T-helper 9 cell (primary cell): ENCODE data around the gene FAAP100.
"Not testable (repeated sequence)": the region's sequence is repeated elsewhere in the genome, so short reads cannot be mapped to it uniquely, and the experiment has no call there.

ENCODE experiments used
- DNase-seq: peaks from one replicate; pipeline ENCODE4 v3.0.0-alpha.2; 2020

FAAP100 gene

GRCh38 chr17:81537343-81537855 lies 14.8 kb downstream of the FAAP100 start:
- DNase-seq = no peak

DNA sequence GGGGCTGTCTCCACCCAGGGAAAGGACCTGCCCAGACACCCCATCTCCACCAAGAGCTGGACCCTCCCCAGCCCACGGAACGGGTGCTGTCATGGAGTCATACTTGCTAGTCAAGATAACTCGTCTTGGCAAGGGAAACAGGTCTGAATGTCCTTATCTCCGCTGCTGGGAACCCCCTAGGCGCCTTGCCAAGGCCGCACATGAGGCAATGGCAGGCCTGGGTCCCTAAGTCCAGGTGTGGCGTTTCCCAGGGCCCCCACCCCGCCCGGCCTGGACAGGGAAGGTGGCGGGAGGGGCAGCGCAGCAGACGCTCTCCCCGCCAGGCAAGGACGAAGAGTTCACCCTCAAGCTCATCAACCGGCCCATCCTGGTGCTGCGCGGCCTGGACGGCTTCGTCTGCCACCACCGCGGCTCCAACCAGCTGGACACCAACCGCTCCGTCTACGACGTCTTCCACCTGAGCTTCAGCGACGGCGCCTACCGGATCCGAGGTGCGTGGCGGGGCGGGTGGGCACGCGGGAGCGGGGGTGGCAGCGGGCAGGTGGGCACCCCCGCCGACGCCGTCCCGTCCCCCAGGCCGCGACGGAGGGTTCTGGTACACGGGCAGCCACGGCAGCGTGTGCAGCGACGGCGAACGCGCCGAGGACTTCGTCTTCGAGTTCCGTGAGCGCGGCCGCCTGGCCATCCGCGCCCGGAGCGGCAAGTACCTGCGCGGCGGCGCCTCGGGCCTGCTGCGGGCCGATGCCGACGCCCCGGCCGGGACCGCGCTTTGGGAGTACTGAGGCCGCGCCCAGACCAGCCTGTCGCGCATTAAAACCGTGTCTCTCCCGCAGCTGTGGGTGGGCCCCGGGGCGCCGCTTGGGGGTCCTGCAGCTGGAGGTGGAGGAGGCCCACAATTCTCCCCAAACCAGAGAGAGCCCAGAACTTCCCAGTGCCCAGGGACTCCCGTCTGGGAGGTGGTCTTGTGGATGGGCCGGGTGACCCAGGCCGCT lies 15.6 kb downstream of the FAAP100 start:
- DNase-seq = no peak

- no peak for DNase-seq
Observed at GRCh38 chr17:81535480-81536298, 16.5 kb downstream of the FAAP100 start.

- no peak for DNase-seq
Observed at GRCh38 chr17:81535007-81535328, 17.2 kb downstream of the FAAP100 start.

GRCh38 chr17:81534157-81535006 lies 17.8 kb downstream of the FAAP100 start:
- DNase-seq = no peak

DNA sequence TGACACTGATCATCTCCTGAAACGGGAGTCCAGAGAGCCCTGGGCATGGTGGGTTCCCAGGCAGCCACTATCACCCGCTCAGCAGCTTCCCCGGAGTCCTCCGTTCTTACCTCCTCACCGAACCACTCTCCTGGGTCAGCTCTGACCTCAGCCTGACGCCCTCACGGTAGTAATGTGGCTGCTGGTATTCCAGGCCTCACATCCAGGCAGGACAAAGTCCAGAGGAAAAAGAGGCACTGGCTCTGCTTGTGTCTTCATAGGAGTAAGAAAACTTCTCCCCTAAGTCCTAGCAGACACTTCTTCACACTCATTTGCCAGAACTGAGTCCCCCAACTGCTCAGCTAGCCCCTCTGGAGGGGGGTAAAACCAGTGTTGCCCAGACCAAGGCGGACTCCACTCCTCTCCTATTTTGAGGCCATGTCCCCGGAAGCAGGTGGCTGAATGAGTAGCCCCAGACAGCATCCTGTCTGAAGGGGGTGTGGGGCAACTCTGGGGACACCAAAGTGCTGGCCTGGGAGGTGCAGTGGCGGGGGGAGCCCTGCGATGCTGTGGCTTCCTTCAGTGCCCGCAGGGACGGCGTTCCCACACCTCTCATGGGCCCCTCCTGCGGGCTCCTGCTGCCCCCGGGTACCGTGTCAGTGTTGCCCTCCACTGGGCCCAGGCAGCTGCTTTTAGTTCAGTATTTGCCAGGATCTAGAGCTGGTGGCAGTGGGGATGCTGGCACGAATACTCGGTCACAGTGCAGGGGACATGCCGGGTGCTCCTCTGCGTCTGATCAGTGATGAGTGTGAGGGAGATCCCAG lies 18.6 kb downstream of the FAAP100 start:
- no peak for DNase-seq

GRCh38 chr17:81532490-81533287 lies 19.5 kb downstream of the FAAP100 start:
- no peak for DNase-seq

- not testable (repeated sequence) for DNase-seq
Observed at GRCh38 chr17:81531998-81532404, 20.2 kb downstream of the FAAP100 start.

GRCh38 chr17:81531013-81531412 lies 21.1 kb downstream of the FAAP100 start:
- DNase-seq = not testable (repeated sequence)

GRCh38 chr17:81529437-81529803 lies 22.7 kb downstream of the FAAP100 start:
- DNase-seq = no peak

DNA sequence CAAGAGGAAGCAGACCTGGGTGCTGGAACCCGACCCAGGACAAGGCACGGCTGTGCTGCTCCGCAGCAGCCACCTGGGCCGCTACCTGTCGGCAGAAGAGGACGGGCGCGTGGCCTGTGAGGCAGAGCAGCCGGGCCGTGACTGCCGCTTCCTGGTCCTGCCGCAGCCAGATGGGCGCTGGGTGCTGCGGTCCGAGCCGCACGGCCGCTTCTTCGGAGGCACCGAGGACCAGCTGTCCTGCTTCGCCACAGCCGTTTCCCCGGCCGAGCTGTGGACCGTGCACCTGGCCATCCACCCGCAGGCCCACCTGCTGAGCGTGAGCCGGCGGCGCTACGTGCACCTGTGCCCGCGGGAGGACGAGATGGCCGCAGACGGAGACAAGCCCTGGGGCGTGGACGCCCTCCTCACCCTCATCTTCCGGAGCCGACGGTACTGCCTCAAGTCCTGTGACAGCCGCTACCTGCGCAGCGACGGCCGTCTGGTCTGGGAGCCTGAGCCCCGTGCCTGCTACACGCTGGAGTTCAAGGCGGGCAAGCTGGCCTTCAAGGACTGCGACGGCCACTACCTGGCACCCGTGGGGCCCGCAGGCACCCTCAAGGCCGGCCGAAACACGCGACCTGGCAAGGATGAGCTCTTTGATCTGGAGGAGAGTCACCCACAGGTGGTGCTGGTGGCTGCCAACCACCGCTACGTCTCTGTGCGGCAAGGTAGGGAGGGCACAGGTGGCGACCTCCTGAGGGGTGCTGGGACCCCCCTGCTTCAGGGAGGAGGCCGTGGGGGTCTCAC lies 23.3 kb downstream of the FAAP100 start:
- no peak for DNase-seq

GRCh38 chr17:81528384-81528650 lies 23.8 kb downstream of the FAAP100 start:
- no peak for DNase-seq

GRCh38 chr17:81527591-81528383 lies 24.4 kb downstream of the FAAP100 start, which contains the start of gene FSCN2:
Gene FSCN2, plus strand, starts transcription at chr17:81528377. Its CDS starts 155 bp downstream, at chr17:81528532.
- DNase-seq = no peak

DNA sequence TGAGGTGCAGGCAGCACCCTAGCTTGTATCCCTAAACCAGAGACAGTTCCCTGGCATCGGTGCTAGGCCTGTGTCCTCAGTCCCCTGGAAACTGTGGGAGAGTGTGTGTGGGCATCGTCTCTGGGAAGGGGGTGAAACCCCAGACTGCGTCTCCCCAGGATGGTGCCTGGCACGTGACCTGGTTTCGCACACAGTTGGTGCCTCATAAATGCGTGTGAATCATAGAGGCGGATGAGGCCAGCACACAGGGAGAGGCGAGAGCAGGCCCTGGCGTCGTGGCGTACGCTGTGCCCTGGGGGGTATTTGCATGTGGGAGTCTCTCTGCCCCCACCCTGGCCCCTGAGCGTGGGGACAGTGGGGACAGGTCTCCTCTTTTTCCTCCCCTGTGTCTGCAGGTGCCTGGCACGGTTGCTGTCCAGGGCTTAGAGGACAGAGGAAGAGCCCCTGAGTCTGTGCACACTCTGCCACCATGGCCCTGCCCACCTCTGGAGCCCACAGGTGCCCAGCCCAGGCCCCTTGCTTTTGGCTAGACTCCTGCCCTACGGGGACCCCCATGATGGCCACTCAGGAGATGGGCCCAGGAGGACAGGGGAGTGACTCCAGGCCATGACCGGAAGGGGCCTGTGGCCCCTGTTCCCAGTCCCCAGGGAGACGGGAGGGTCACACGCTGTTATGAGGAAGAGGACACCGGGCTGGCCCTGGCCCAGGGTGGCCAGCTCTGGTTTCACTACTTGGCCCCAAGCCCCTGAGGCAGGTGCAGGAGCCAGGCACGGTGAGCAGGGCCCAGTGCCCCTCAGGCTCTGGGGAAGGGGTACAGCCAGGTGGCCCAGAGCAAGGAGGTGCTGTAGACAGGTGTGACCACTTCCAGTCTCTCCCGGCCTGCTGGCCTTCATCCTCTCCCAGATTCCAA lies 25.2 kb downstream of the FAAP100 start:
- no peak for DNase-seq

- DNase-seq = no peak
Observed at GRCh38 chr17:81524865-81525159, 27.3 kb downstream of the FAAP100 start.

GRCh38 chr17:81524039-81524864 lies 27.9 kb downstream of the FAAP100 start:
- no peak for DNase-seq

DNA sequence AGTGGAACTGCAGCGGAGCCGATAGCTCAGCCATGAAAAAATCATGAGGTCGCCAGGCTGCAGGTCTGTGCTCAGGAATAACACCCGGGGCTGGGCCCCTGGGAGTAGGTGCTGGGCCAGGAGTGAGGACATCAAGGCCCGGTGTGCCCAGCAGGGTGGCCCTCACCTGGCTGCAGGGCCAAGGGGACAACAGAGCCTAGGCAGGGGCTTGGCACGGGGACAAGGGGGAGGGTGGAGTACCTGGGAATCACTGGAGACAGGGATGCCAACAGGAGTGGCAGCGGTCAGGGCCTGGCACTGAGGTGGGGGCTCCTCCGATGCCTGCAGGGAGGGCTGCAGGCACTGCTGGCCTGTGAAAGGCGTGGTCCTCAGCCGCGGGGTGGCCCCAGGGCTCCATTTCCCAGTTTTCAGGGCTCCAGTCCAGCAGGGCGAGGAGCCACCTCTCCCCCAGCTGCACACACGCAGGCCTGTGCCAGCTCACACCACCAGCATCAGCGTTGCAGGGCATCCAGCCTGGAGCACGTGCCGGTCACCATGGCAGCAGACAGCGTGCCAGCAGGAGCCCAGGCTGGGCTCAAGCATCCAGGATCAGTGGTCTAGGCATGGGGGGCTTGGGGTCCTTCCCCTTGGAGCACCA lies 28.6 kb downstream of the FAAP100 start:
- no peak for DNase-seq
